Mesothelial cell of epicardium (in vitro differentiated cells): ENCODE data around the gene TGM3. TPM values are rescaled to one million over a fixed set of nuclear protein-coding genes. Genes with fewer than 3 reads are reported as not detected.

ENCODE experiments used
- DNase-seq, 2 experiments: peaks; one replicate each; pipeline ENCODE4 v3.0.0; 2021; ENCODE audit warnings: low spot score in 2 of 2; ENCODE audit not compliant: unreplicated experiment in 2 of 2
- H3K27ac Mint-ChIP-seq: 2 replicates; pipeline ENCODE4 v1.8.0; 2021; ENCODE audit warnings: mixed read lengths
- H3K27me3 Mint-ChIP-seq: 2 replicates; pipeline ENCODE4 v1.8.0; 2021; ENCODE audit warnings: low read depth, mixed read lengths
- H3K36me3 Mint-ChIP-seq: 2 replicates; pipeline ENCODE4 v1.8.0; 2021; ENCODE audit warnings: mixed read lengths
- H3K4me1 Mint-ChIP-seq: 2 replicates; pipeline ENCODE4 v1.8.0; 2021; ENCODE audit warnings: mixed read lengths
- H3K4me3 Mint-ChIP-seq: 2 replicates; pipeline ENCODE4 v1.8.0; 2021; ENCODE audit warnings: mild to moderate bottlenecking, moderate library complexity, mixed read lengths
- H3K9me3 Mint-ChIP-seq: 2 replicates; pipeline ENCODE4 v1.8.0; 2021; ENCODE audit warnings: mixed read lengths
- total RNA-seq: library from RNA; stranded (reverse); gene quantifications from 3 replicates; pipeline ENCODE4 v1.2.1, GENCODE V29; 2021
- TF ChIP-seq, protein P1 (sequence below): fragments of 200-600 bp; sonication (generic); IDR thresholded peaks from one replicate; pipeline ENCODE4 v1.5.0; 2021; ENCODE audit warnings: antibody characterized with exemption; ENCODE audit not compliant: unreplicated experiment

Gene TGM3, protein sequence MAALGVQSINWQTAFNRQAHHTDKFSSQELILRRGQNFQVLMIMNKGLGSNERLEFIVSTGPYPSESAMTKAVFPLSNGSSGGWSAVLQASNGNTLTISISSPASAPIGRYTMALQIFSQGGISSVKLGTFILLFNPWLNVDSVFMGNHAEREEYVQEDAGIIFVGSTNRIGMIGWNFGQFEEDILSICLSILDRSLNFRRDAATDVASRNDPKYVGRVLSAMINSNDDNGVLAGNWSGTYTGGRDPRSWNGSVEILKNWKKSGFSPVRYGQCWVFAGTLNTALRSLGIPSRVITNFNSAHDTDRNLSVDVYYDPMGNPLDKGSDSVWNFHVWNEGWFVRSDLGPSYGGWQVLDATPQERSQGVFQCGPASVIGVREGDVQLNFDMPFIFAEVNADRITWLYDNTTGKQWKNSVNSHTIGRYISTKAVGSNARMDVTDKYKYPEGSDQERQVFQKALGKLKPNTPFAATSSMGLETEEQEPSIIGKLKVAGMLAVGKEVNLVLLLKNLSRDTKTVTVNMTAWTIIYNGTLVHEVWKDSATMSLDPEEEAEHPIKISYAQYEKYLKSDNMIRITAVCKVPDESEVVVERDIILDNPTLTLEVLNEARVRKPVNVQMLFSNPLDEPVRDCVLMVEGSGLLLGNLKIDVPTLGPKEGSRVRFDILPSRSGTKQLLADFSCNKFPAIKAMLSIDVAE
- total RNA-seq: 0.11 to 0.24 TPM (median 0.13 TPM) in 3 replicates

DNA sequence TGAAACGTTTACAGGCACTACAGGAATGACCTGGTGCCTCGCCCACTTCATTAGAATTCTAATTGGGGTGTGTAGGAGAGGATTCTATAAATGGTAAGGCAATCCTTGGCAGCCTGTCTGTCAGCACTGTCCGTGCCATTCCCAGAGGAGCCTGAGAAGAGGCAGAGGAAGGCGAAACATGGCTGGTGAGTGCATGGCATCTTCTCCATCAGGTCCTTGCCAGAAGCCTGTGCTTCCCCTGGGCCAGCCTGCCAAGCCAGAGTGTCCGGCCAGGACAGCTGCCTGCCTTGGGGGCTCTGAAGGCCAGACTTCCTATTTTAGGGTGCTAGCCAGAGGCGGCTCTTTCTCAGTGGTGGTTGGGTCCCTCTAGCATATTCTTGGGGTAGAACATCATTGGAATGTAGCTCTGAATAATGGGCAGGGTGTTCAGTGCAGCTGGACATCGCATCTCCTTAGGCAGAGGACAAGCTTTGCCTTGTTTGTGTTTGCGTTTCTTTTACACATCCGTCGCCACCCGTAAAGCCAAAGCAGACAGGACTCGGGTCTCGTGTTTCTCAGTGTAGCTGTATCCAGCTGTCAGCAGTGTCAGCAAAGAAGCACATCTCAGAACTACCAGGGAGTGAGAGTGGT is at the start of gene TGM3:
Gene TGM3 (plus strand): TSS at position 116 of the 630 bp plus-strand sequence. CDS start 63 bp downstream, at position 179.
- no peak for DNase-seq
- Mint-ChIP-seq H3K36me3 (no peaks in the 10 kb centered on the region), H3K27ac (no peak within 1 kb of the TSS), H3K4me1 (peaks cover 18% of the 10 kb centered on the region), H3K9me3 (no peaks in the 10 kb centered on the region), H3K27me3 (peaks cover 8% of the 10 kb centered on the region), H3K4me3 (no peak within 1 kb of the TSS)
- TF ChIP-seq, protein P1, sequence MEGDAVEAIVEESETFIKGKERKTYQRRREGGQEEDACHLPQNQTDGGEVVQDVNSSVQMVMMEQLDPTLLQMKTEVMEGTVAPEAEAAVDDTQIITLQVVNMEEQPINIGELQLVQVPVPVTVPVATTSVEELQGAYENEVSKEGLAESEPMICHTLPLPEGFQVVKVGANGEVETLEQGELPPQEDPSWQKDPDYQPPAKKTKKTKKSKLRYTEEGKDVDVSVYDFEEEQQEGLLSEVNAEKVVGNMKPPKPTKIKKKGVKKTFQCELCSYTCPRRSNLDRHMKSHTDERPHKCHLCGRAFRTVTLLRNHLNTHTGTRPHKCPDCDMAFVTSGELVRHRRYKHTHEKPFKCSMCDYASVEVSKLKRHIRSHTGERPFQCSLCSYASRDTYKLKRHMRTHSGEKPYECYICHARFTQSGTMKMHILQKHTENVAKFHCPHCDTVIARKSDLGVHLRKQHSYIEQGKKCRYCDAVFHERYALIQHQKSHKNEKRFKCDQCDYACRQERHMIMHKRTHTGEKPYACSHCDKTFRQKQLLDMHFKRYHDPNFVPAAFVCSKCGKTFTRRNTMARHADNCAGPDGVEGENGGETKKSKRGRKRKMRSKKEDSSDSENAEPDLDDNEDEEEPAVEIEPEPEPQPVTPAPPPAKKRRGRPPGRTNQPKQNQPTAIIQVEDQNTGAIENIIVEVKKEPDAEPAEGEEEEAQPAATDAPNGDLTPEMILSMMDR: no peak

DNA sequence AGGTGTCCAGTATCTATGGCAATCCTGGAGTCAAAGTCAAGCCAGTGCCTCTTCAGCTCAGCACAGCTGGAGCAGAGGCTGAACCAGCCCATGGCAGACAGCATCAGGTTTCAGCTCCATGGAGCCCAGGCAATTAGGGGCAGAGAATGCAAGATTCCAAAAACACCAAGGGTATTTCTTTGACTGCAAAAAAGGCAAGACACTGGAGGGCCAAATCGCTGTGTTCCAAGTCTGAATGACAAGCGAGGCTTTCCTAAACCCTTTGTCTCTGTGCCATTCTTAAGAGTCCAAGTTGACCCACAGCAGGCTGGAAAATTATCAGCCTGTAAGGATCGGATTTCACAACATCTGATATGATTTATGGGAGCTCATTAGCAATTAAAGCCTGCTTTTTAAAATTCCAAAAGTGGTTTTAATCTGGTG is 49.7 kb upstream of the TGM3 start:
- TF ChIP-seq, protein P1: no peak
- Mint-ChIP-seq H3K9me3 (no peaks in the 10 kb centered on the region), H3K4me3 (no peak overlapping the region), H3K27me3 (no peaks in the 10 kb centered on the region), H3K4me1 (peaks cover 17% of the 10 kb centered on the region), H3K27ac (no peak overlapping the region), H3K36me3 (no peaks in the 10 kb centered on the region)
- DNase-seq: no peak

DNA sequence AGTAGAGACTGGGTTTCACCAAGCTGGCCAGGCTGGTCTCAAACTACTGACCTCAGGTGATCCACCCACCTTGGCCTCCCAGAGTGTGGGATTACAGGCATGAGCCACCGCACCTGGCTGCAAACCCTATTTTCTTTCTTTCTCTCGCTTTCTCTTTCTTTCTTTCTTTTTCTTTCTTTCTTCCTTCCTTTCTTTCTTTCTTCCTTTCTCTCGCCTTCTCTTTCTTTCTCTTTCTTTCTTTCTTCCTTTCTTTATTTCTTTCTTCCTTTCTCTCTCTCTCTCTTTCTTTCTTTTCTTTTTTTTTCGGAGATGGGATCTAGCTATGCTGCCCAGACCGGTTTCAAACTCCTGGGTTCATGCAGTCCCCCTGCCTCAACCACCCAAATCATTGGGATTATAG is 47.0 kb upstream of the TGM3 start:
- Mint-ChIP-seq H3K27me3 (no peaks in the 10 kb centered on the region), H3K4me3 (no peak overlapping the region), H3K9me3 (no peaks in the 10 kb centered on the region), H3K27ac (no peak overlapping the region), H3K36me3 (no peaks in the 10 kb centered on the region), H3K4me1 (peaks cover 17% of the 10 kb centered on the region)
- DNase-seq: no peak
- TF ChIP-seq, protein P1: no peak

DNA sequence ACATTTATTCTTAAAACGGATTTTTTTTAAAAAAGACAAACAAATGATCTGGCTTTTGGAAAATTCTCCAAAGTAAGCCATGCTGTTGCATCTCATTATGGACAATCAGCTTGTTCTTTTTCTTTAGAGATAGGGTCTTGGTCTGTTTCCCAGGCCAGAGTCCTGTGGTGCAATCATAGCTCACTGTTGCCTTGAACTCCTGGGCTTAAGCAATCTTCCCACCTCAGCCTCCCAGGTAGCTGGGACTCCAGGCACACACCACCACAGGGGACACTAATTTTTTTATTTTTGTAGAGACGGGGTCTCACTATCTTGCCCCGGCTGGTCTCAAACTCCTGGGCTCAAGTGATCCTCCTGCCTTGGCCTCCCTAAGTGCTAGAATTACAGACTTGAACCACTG is 45.9 kb upstream of the TGM3 start:
- Mint-ChIP-seq H3K36me3 (no peaks in the 10 kb centered on the region), H3K27me3 (no peaks in the 10 kb centered on the region), H3K4me3 (no peak overlapping the region), H3K4me1 (peaks cover 17% of the 10 kb centered on the region), H3K9me3 (no peaks in the 10 kb centered on the region), H3K27ac (no peak overlapping the region)
- TF ChIP-seq, protein P1: no peak
- DNase-seq: no peak

DNA sequence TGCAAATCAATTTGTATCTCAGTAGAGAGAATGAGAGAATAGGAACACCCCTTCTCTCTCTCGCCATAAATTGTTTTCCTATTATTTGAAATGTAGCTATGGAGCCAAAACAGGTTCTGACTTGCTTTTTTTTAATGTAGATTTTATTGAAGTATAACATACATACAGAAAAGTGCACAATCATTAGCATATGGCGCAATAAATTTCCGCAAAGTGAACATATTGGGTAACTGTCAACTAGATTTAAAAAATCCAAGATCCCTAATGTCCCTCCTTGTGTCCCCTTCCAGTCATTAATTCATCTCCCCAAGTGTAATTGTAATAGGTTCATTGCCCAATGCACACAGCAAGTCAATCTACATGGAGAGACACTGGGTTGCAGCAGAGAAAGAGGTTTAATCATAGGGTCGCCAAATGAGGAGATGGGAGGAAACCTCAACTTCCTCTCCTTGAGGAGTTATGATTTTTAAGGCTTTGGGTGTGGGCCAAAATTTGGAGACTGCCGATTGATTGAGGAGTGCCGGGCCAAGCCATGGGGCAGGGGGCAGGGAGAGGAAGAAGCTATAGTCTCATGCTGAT is 43.3 kb upstream of the TGM3 start:
- TF ChIP-seq, protein P1: no peak
- no peak for DNase-seq
- no peak overlapping the region for H3K4me3 Mint-ChIP-seq
- no peaks in the 10 kb centered on the region for H3K27me3 Mint-ChIP-seq
- no peak overlapping the region for H3K27ac Mint-ChIP-seq
- peaks cover 4% of the 10 kb centered on the region for H3K4me1 Mint-ChIP-seq
- no peaks in the 10 kb centered on the region for H3K9me3 Mint-ChIP-seq
- no peaks in the 10 kb centered on the region for H3K36me3 Mint-ChIP-seq
